SK-N-MC (cell line): Measurements from ENCODE around the gene ADGRG3.

Experiments used
- EZH2 ChIP-seq: fragments of 200-600 bp; sonication (generic); IDR thresholded peaks from one replicate; pipeline ENCODE4 v1.6.1; 2017; ENCODE audit warnings: antibody characterized with exemption
- FOXP2 ChIP-seq: optimal IDR thresholded peaks from 2 replicates; pipeline ENCODE3; 2011; ENCODE audit warnings: mild to moderate bottlenecking, moderate library complexity; ENCODE audit not compliant: insufficient read depth; ENCODE audit errors: extremely low read length, control extremely low read depth
- POLR2AphosphoS5 ChIP-seq: IDR thresholded peaks from 2 replicates; pipeline ENCODE4 v1.6.1; 2012; ENCODE audit warnings: mild to moderate bottlenecking, low read depth, low read length, borderline replicate concordance

DNA sequence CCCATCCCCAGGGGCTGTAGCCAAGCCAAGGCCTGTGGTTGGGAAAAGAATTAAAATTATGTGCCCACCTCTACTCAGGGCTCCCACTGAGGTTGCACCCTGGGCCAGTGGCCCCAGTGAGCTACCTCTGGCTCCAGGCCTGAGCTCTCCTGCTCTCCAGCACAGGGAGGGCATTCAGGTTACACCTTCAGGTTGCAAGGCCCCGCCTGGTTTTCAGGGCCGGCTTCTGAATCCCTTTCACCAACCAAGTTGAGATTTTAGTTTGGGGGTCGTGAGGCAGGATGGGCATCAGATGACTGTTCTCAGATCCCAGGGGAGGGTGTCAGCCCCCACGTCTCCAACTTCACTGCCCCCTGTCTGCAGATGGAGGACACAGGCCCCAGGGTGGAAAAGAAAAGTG is 59.5 kb downstream of the ADGRG3 start:
- TF ChIP-seq EZH2 (no peak), POLR2AphosphoS5 (no peak), FOXP2 (no peak)
